HG03196 (cell line): ENCODE measurements around the gene APIP.
A peak's percentile ranks its signal among the peaks of the same experiment; 100 is the strongest.

Experiments used
- ATAC-seq: cut with Tn5 transposase; IDR thresholded peaks from one replicate; pipeline ENCODE4 v1.9.1; 2021; ENCODE audit not compliant: unreplicated experiment

The APIP gene

DNA sequence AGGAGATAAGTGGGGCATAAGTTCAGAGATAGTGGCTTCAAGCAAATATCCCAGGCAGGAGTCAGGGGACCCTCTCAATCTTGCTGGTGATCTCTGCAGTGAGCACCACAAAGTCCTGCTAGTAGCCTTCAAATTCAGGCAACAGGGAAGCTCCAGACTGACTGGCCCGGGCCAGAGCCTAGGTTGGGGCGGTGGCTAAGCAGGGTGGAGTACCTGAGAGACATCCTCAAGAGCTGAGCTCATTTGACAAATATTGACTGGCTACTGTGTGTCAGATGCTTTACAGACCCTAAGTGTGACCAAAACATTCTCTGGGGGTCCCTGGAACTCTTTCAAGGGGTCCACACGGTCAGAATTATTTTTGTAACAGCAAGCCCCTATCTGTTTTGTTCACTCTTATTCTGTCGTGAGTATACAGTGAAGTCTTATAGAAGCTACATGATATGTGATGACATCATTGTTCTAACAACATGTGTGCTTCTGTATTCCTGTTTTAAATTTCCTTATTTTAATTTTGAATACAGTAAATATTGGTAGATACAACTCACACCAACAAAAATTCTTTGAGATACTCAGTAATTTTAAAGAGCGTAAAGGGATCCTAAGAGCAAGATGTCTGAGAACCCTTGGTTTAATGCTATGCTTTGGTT is 71.6 kb downstream of the APIP start:
- no peak for ATAC-seq

DNA sequence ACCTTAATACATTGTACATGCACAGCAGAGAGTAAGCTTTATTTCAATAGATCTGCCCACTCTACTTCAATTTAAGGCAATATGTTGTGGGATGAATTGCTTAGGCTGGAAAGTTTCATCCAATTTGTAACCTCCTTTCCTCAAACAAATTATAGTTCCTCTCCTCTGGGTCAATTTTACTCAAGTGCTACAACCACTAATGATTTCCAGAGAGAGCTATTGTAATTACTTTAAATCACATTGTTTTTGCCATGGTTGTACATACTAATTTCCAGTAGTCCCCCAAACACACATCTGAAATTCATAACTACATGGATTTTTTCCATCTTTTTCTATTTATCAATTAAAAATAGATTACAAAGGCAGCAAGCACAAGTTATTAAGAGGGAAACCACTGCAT is 72.9 kb downstream of the APIP start:
- ATAC-seq = no peak

DNA sequence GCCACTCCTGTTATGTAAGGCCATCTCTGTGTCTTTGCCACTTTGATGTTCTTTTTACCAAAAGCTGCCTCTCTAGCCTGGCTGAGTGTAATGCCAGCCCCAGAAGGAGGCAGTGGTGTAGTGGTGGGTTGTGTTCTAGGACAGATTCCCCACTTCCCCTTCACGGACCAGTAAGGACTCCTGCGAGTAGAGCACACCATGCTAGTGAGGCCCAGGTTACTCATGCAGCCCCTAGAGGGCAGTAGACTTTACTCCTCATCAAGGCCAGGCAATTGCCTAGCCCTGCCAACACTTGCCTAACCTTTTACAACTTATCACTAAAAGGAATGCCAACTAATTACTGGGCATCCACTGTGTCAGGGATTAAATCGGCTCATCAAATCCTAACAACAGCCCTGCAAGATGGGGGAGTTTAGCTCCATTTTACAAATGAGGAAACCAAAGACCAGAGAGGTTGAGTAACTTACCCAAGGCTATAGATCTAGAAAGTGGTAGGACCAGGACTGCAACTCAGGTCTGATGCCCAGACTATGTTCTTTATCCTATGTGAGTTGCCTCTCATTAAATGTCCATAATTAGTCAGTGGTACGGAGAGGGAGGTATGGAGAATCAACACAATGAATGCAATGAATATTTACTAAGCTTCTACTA is 75.3 kb downstream of the APIP start:
- ATAC-seq = peak; percentile 69

DNA sequence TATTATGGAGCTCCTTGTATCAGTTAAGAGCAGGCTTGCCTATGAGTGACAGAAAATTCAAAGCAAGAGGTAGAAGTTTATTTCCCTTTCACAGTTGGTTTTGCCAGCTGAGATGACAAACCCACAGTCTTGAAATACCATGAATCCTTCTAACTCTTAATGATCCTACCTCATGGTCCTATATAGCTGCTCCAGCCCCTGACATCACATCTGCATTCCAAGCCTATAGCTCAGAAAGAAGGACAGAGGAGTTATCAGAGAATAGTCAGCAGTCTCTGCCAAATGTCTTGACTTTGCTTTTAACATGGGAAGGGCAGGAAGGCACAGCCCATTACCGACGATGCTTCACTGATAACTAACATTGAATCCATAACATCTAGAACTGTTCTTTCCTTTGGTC is 76.2 kb downstream of the APIP start:
- no peak for ATAC-seq

DNA sequence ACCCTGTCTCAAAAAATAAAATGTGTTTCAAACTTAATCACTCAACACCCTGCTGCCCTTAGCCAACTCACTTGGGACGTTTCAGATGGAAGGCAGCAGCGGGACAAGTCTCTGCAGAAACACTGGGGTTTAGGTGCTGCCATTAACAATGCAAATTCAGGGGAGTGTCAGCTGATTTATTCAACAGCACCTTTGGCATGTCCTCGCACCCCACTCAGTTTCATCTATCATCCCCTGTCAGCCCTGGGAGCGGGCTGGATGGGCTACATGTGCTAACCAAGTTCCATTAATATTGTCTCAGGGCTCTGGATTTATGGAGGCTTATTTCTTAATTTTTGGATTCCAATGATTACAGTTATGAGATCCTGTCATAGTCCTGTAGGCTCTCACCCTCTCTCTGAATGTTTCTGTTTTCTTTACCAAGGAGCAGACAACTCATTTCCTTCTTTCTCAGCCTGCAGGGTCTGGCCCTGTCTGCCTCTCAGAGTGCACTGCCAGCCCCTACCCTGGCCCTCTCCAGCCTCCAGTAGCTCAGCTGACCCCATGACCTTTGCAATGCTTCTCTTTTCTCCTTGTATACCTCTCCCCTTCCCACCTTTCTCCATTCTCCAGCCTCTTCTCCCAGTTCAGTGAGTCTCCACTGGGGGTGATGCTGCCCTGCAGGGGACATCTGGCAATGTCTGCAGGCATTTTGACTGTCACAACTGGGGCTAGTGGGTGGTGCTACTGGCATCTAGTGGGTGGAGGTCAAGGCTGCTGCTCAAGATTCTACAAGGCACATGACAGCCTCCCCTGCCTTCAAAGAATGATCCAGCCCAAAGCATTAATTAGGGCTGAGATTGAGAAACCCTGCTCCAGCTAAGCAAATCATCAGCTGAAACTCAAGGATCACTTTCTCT is 79.0 kb downstream of the APIP start:
- ATAC-seq = no peak

DNA sequence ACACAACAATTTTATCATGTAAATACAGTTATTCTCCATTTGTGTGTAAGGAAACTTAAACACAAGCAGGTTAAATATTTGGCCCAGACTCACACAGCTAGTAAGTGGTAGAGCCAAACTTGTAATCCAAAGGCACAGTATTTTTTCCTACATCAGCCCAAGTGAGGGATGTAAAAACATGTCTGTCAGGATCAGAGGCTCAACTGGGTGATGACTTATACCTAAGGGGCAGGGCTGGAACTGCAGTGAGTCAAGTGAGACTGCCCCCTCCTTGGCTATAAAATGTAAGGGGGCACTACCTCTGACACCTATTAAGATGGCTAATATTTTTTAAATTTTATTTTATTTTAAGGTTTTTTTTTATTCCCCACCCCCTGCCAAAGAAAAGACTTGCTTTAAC is 82.6 kb downstream of the APIP start:
- ATAC-seq = no peak
